ENCODE results near the gene AQP12B.

GRCh38 chr2:240730501-240731177, 48.0 kb upstream of the AQP12B start:
- no peak for TF ChIP-seq CTCF (IDR thresholded peaks at IDR 0.05; ENCODE audit: low read depth, low read length)
- no peak for TF ChIP-seq EZH2phosphoT487 (IDR thresholded peaks at IDR 0.05; ENCODE audit: low read depth)

Data from OCI-LY3 (cell line).